Kasumi-1 (cell line): ENCODE measurements around the gene LPGAT1.
A peak's percentile ranks its signal among the peaks of the same experiment; 100 is the strongest.

Experiments
- DNase-seq, 2 experiments: peaks; one replicate each; lab custom pipeline; 2025; lab: John Stamatoyannopoulos, UW

LPGAT1 gene

DNA sequence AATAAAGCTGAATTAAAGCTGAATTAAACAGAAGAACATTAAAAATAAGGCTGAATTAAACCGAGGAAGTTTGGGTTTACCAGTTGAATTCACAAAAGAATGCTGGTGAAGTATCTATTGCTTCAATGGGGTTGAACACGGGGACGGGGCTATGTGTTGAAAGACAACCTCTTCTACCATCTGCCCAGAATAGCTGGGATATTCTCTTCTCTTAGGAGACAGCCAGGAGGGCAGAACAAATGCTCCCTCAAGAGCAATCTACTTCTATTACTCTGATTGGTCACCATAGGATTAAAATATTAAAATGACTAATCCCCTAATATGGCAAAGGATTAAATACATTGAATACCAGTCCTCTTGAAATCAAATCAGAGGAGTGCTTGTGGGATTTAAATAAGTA, 68.4 kb downstream of the LPGAT1 start:
- no peak for DNase-seq

- no peak for DNase-seq
Observed at GRCh38 chr1:211761400-211761799, 69.2 kb downstream of the LPGAT1 start.

- DNase-seq: no peak
Observed at GRCh38 chr1:211756471-211757020, 74.0 kb downstream of the LPGAT1 start.

DNA sequence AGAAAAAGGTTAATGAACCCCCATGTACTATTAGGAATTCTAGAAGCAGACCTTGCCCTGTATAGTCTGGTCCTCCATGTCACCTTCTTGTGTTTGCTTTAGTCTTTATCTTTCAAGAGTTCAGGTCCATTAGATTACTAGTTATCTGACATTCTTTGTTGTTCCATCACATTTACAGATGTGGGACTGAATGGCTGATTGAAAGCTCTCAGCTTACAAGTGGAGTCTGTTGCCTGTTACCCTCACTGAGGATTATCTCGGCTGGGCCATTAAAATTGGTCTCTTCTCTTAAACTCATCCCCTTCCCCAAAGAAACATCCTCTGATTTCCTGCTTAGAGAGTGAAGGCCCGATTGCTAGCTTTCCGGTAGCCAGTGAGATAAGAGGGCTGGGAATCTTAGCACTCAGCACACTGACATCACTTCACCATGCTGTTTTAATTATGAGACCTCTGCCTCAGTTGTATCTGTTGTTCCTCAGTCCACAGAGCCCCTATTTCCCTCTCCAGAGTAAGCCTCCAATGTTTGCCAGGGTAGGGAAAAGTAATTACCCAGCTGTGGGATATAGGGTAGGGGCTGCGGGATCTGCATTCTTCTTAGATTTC, 76.8 kb downstream of the LPGAT1 start:
- no peak for DNase-seq

DNA sequence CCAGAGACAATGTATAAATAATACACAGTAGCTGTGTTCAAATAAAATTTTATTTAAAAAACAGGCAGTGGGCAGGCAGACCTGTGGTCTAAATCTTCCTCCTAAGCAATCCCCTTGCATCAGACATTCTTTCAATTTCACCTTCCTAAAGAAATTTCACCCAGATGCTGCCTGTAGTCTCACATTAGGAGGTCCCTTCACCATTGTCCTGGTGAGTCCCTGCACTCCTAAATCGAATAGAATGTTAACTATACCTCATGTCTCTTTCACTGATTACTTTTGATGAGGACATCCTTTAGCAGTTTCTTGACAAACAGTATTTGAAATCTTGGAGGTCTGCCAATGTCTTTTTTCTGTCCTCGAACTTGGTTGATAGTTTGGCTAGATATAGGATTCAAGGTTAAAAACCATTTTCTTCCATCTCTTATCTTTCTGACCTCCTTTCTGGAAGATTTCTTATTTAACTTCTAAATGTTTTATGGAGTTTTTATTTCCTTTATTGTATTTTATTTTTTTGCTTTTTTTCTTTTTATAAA, 77.5 kb downstream of the LPGAT1 start:
- DNase-seq: no peak

- no peak for DNase-seq
Observed at GRCh38 chr1:211752317-211752716, 78.2 kb downstream of the LPGAT1 start.

- no peak for DNase-seq
Observed at GRCh38 chr1:211751438-211751837, 79.1 kb downstream of the LPGAT1 start.

DNA sequence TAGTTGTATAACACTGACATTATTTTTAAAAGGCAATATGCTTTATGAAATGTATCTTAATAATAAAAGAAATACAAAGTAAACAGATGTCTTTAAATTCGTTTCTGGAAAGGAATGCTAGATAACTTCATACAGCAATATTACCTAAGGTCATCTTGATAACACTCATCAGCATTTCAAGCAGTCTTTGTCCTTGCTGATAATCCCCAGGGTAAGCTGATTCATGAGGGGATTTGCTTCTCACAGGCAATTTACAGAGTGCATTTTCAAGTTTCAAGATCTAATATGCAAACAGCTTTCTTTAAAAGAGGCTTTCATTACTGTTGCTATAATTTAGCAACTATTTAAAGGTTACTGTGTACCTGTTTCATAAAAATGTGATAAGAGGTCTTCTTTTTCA, 80.0 kb downstream of the LPGAT1 start:
- DNase-seq: no peak

GRCh38 chr1:211749251-211749650, 81.3 kb downstream of the LPGAT1 start:
- DNase-seq: no peak

DNA sequence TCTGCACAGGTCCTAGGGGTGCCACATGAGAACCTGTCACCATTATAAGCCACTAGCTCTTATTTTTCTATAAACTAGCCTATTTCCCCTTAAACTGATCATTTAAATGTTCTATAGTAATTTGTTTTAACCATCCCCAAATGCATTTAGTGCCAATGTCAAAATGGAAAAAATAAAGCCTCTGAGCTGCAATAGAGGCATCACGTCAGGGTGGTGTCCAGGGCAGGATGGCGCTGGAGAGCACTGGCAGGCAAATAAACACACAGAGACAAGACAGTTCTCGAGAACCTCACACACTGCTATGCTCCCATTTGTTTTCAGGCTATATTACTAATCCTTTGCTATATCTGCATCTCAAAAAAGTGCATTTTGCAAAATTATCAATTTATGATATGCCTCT, 81.8 kb downstream of the LPGAT1 start:
- no peak for DNase-seq

GRCh38 chr1:211742889-211743529, 87.6 kb downstream of the LPGAT1 start:
- DNase-seq: no peak

GRCh38 chr1:211742272-211742671, 88.3 kb downstream of the LPGAT1 start:
- DNase-seq: no peak

GRCh38 chr1:211741788-211742187, 88.8 kb downstream of the LPGAT1 start:
- no peak for DNase-seq

DNA sequence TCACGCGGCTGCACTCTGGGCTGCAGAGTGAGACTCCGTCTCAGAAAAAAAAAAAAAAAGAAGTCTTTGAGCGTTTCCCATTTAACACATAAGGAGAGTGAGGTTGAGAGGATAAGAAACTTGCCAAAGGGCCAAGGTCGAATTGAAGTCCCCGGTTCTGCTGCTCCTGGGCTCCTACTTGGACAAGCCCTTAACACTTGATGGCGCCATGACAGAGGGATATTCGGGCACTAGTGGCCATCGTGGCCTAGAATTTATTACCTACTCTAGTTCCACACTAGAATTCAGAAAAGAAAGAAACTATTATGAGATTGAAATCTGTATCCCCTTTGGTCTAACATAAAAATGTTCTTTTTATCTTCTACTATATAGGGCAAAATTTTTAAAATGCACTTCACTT, 89.4 kb downstream of the LPGAT1 start:
- DNase-seq: no peak

- no peak for DNase-seq
Observed at GRCh38 chr1:211739671-211740411, 90.7 kb downstream of the LPGAT1 start.

DNA sequence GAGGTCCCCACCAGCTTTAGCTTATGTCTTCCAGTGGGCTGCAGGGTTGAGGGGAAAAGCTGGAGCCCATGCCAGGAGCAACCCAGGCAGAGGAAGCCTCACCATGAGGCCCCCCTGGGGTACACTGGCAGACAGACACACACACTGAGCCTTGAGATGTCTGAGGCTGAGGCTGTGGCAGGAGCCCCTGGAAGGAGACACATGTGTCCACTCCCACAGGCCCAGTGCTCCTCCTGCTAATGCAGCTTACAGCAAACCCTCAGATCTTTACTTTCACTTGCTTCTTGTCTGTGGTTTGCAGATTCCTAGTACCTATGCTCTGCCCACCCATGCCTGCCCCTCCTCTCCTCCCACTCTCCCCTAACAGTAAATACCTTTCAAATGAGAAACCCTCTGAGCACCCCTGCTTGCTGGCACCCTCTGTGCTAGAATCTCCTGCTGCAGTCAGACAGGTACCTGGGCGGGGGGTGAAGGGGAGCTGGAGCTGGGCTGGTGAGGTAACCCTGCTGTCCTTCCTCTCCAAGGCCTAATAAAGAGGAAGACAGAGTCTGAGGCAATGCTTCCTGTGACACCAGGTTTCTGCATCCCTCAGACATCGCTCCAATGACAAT, 91.8 kb downstream of the LPGAT1 start:
- DNase-seq: peak; percentile 10 to 18

DNA sequence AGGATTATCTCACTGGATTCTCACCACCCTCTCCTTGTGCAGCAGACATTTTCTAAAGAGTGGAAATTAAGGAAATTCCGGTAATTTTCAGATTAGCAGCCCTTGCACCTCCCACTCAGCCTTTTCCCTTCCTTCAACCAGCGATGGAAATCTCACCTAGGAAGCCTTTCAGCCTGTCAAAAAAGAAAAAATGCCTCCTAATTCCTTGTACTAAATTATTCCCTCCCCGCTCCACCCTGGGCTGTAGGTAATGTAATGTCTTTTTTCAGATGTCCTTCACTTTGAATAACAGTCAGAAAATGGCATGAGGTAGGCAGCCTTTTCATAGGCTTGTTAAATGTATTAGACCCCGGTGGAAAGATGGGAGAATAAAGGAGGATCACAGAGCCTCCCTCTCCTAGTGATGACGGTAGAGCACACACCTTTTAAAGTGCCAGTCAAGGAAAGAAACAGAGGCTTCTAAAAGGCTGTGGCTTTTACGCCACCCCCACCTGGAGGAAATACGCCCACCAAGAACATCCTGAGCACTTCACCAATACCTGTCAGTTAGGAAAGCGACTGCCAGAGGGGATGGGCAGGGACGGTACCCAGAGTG, 92.4 kb downstream of the LPGAT1 start:
- no peak for DNase-seq

GRCh38 chr1:211737115-211738035, 93.2 kb downstream of the LPGAT1 start:
- no peak for DNase-seq

DNA sequence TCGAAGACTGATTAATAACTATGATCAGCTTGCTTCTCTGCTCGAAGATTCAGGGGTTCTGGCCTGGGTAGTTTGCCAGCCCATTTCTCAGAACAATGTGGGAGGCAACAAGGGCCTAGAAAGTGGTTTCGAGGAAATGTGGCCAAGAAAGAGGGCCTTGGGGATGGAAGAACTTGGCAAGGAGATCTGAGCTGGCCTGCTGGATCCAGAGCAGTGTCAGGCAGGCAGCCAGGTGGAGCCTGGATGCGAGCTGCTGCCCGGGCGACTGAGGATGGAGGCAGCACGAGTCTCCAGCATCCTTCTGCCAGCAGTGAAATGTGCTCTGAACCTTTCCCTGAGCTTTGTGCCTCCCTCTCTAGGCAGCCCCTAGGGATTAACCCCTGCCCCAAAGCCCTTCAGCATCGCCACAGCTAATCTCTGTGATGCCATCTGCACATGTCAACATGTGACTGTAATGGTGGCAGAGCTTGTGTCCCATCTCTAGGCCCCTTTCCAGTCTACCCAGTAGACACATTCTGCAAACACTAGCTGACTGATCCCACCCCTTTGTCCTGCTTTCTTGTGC, 94.1 kb downstream of the LPGAT1 start:
- no peak for DNase-seq
